HG03066 (cell line): ENCODE results near the gene LCE3D.
"Not testable (repeated sequence)": the region's sequence is repeated elsewhere in the genome, so short reads cannot be mapped to it uniquely, and the experiment has no call there.

Experiments
- ATAC-seq: cut with Tn5 transposase; IDR thresholded peaks from one replicate; pipeline ENCODE4 v1.9.1; 2021; ENCODE audit warnings: low read depth; ENCODE audit not compliant: unreplicated experiment

The LCE3D gene

GRCh38 chr1:152580433-152580832, at the start of gene LCE3D:
LCE3D (minus strand) TSS chr1:152580516; CDS start chr1:152579936, 580 bp downstream.
- ATAC-seq = no peak

GRCh38 chr1:152626744-152627143, 46.4 kb upstream of the LCE3D start:
- no peak for ATAC-seq

- ATAC-seq = no peak
Measured at GRCh38 chr1:152623203-152623844, 43.0 kb upstream of the LCE3D start.

- ATAC-seq = no peak
Measured at GRCh38 chr1:152622803-152623202, 42.5 kb upstream of the LCE3D start, which contains the start of gene LCE3A. LCE3A (minus strand) TSS chr1:152623103; CDS start chr1:152623103, 0 bp downstream.

GRCh38 chr1:152621993-152622392, 41.7 kb upstream of the LCE3D start:
- ATAC-seq = no peak

- ATAC-seq = no peak
Measured at GRCh38 chr1:152613511-152613910, 33.2 kb upstream of the LCE3D start, which contains the start of gene LCE3B. LCE3B (plus strand) TSS chr1:152613811; CDS start chr1:152613811, 0 bp downstream.

- ATAC-seq = no peak
Measured at GRCh38 chr1:152599934-152600333, 19.6 kb upstream of the LCE3D start, which contains the start of gene LCE3C. LCE3C (plus strand) TSS chr1:152600234; CDS start chr1:152600732, 498 bp downstream.

GRCh38 chr1:152596986-152597385, 16.7 kb upstream of the LCE3D start:
- no peak for ATAC-seq

- ATAC-seq = no peak
Measured at GRCh38 chr1:152585586-152585985, 5.3 kb upstream of the LCE3D start.

- ATAC-seq = no peak
Measured at GRCh38 chr1:152582647-152583046, 2.3 kb upstream of the LCE3D start.

- ATAC-seq = not testable (repeated sequence)
Measured at GRCh38 chr1:152579526-152579925, 790 bp downstream of the LCE3D start.

- no peak for ATAC-seq
Measured at GRCh38 chr1:152577168-152577567, 3.1 kb downstream of the LCE3D start.

GRCh38 chr1:152566681-152567080, 13.6 kb downstream of the LCE3D start, which contains the start of gene LCE3E:
LCE3E (minus strand) TSS chr1:152566780; CDS start chr1:152566208, 572 bp downstream.
- ATAC-seq = no peak

GRCh38 chr1:152565535-152566215, 14.6 kb downstream of the LCE3D start:
- no peak for ATAC-seq

GRCh38 chr1:152565115-152565514, 15.2 kb downstream of the LCE3D start:
- ATAC-seq = no peak

- not testable (repeated sequence) for ATAC-seq
Measured at GRCh38 chr1:152548358-152548757, 32.0 kb downstream of the LCE3D start.

GRCh38 chr1:152546704-152547103, 33.6 kb downstream of the LCE3D start:
- ATAC-seq = no peak

- ATAC-seq = no peak
Measured at GRCh38 chr1:152543820-152544219, 36.5 kb downstream of the LCE3D start.

- ATAC-seq = no peak
Measured at GRCh38 chr1:152539901-152540300, 40.4 kb downstream of the LCE3D start.

- no peak for ATAC-seq
Measured at GRCh38 chr1:152537496-152537895, 42.8 kb downstream of the LCE3D start.

GRCh38 chr1:152535774-152536173, 44.5 kb downstream of the LCE3D start:
- no peak for ATAC-seq
